Mesendoderm (in vitro differentiated cells): ENCODE results near the gene ZBED2.
A peak's percentile ranks its signal among the peaks of the same experiment; 100 is the strongest.

Experiments
- DNase-seq: peaks from one replicate; pipeline ENCODE4 v3.0.0; 2013
- H2AK5ac ChIP-seq: 2 replicates; pipeline ENCODE4 v1.6.1; 2013; ENCODE audit warnings: low read length, inconsistent platforms
- H2BK120ac ChIP-seq: 2 replicates; pipeline ENCODE4 v1.6.1; 2013; ENCODE audit warnings: low read depth, mild to moderate bottlenecking, low read length, moderate library complexity, mixed read lengths
- H2BK15ac ChIP-seq: replicated peaks from 2 replicates; pipeline ENCODE4 v1.6.1; 2013; ENCODE audit warnings: low read depth, mild to moderate bottlenecking, moderate library complexity
- H2BK5ac ChIP-seq: 2 replicates; pipeline ENCODE4 v1.6.1; 2013; ENCODE audit warnings: low read length, inconsistent platforms
- H3K18ac ChIP-seq: 2 replicates; pipeline ENCODE4 v1.6.1; 2013; ENCODE audit warnings: mild to moderate bottlenecking, low read length, mixed read lengths
- H3K23ac ChIP-seq: one replicate; pipeline ENCODE4 v1.6.1; 2013; ENCODE audit warnings: low read length
- H3K27ac ChIP-seq: 2 replicates; pipeline ENCODE4 v1.5.1; 2013; ENCODE audit warnings: low read depth, mild to moderate bottlenecking, inconsistent platforms, low read length, moderate library complexity
- H3K27me3 ChIP-seq: 2 replicates; pipeline ENCODE4 v1.6.1; 2013; ENCODE audit warnings: low read length, control low read depth, mild to moderate bottlenecking, inconsistent platforms; ENCODE audit not compliant: insufficient read depth, poor library complexity
- H3K36me3 ChIP-seq: 2 replicates; pipeline ENCODE4 v1.6.1; 2013; ENCODE audit warnings: low read length, inconsistent platforms; ENCODE audit not compliant: control insufficient read depth, insufficient read depth
- H3K4ac ChIP-seq: one replicate; pipeline ENCODE4 v1.6.1; 2013; ENCODE audit warnings: low read depth, mild to moderate bottlenecking, low read length, moderate library complexity
- H3K4me1 ChIP-seq: 2 replicates; pipeline ENCODE4 v1.6.1; 2013; ENCODE audit warnings: low read depth, low read length, inconsistent platforms; ENCODE audit not compliant: control insufficient read depth
- H3K4me2 ChIP-seq: 2 replicates; pipeline ENCODE4 v1.6.1; 2013; ENCODE audit warnings: low read length
- H3K4me3 ChIP-seq: 2 replicates; pipeline ENCODE4 v1.5.1; 2013; ENCODE audit warnings: mild to moderate bottlenecking, low read length
- H3K56ac ChIP-seq: one replicate; pipeline ENCODE4 v1.6.1; 2013; ENCODE audit warnings: low read length
- H3K79me1 ChIP-seq: 2 replicates; pipeline ENCODE4 v1.6.1; 2013; ENCODE audit warnings: low read length, inconsistent platforms
- H3K79me2 ChIP-seq: 2 replicates; pipeline ENCODE4 v1.6.1; 2013; ENCODE audit warnings: mild to moderate bottlenecking, low read length; ENCODE audit not compliant: control insufficient read depth, insufficient read depth
- H3K9ac ChIP-seq: 2 replicates; pipeline ENCODE4 v1.6.1; 2013; ENCODE audit warnings: low read length, inconsistent platforms
- H4K5ac ChIP-seq: one replicate; pipeline ENCODE4 v1.6.1; 2013; ENCODE audit warnings: low read length
- H4K8ac ChIP-seq: one replicate; pipeline ENCODE4 v1.6.1; 2013; ENCODE audit warnings: low read depth, mild to moderate bottlenecking, control low read depth, low read length, moderate library complexity
- WGBS: extraction: QIAGEN DNeasy Blood & Tissue Kit; methylation state at CpG from one replicate; pipeline ENCODE4 v1.1.7; 2013; ENCODE audit warnings: low lambda C conversion rate, missing lambda C conversion rate; ENCODE audit not compliant: insufficient coverage; ENCODE audit errors: extremely low coverage; 5-methylcytosine and 5-hydroxymethylcytosine counted together

Gene ZBED2

GRCh38 chr3:111593666-111594065 lies 1.5 kb downstream of the ZBED2 start:
- no peak overlapping the region for H3K4me2 ChIP-seq
- WGBS, result no CpG with 5 or more reads among the region's 9 CpGs
- no peak overlapping the region for H3K56ac ChIP-seq
- H2BK15ac ChIP-seq, result no peak overlapping the region
- no peaks in the 10 kb centered on the region for H3K36me3 ChIP-seq
- no peaks in the 10 kb centered on the region for H3K79me2 ChIP-seq
- no peak overlapping the region for H3K18ac ChIP-seq
- H2BK120ac ChIP-seq, result no peak overlapping the region
- no peak overlapping the region for H4K5ac ChIP-seq
- no peak overlapping the region for H3K9ac ChIP-seq
- H3K27ac ChIP-seq, result no peak overlapping the region
- no peak overlapping the region for H3K4me3 ChIP-seq
- H4K8ac ChIP-seq, result no peak overlapping the region
- no peak overlapping the region for H2BK5ac ChIP-seq
- DNase-seq, result no peak
- H3K23ac ChIP-seq, result no peak overlapping the region
- no peaks in the 10 kb centered on the region for H3K27me3 ChIP-seq
- no peak overlapping the region for H3K4ac ChIP-seq
- no peaks in the 10 kb centered on the region for H3K79me1 ChIP-seq
- no peaks in the 10 kb centered on the region for H3K4me1 ChIP-seq
- H2AK5ac ChIP-seq, result no peak overlapping the region

GRCh38 chr3:111592936-111593335 lies 2.2 kb downstream of the ZBED2 start:
- no peak overlapping the region for H4K5ac ChIP-seq
- H3K18ac ChIP-seq, result no peak overlapping the region
- DNase-seq, result no peak
- no peak overlapping the region for H3K9ac ChIP-seq
- no peak overlapping the region for H2BK5ac ChIP-seq
- H3K79me1 ChIP-seq, result no peaks in the 10 kb centered on the region
- no CpG with 5 or more reads among the region's 5 CpGs for WGBS
- no peak overlapping the region for H3K56ac ChIP-seq
- no peak overlapping the region for H3K27ac ChIP-seq
- no peaks in the 10 kb centered on the region for H3K79me2 ChIP-seq
- no peaks in the 10 kb centered on the region for H3K4me1 ChIP-seq
- no peak overlapping the region for H3K4me2 ChIP-seq
- H2BK15ac ChIP-seq, result no peak overlapping the region
- no peak overlapping the region for H4K8ac ChIP-seq
- no peak overlapping the region for H2BK120ac ChIP-seq
- H3K27me3 ChIP-seq, result no peaks in the 10 kb centered on the region
- no peak overlapping the region for H3K4ac ChIP-seq
- H2AK5ac ChIP-seq, result no peak overlapping the region
- H3K23ac ChIP-seq, result no peak overlapping the region
- H3K4me3 ChIP-seq, result no peak overlapping the region
- H3K36me3 ChIP-seq, result no peaks in the 10 kb centered on the region

DNA sequence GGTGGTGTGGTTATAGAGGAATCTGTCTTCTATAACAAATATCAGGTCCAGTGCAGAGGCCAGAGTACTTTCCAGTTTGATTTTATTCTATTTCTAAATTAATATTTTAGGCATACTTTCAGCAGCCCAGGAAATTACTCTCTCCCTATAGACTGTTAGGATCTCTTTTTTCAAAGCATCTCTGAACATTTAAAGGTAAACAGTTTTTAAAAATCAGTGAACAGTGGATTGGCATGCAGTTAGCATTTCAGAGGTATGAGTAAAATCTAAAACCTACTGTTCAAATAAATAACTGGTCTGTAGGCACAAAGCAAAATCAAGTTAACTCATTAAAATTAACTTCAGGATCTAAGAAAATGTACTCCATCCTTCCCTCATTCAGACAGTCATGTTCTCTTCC lies 3.0 kb downstream of the ZBED2 start:
- no peaks in the 10 kb centered on the region for H3K4me1 ChIP-seq
- no peak overlapping the region for H3K27ac ChIP-seq
- H4K5ac ChIP-seq, result no peak overlapping the region
- H3K18ac ChIP-seq, result no peak overlapping the region
- H3K56ac ChIP-seq, result no peak overlapping the region
- H3K27me3 ChIP-seq, result no peaks in the 10 kb centered on the region
- no peaks in the 10 kb centered on the region for H3K79me1 ChIP-seq
- no peak overlapping the region for H2BK15ac ChIP-seq
- no peak overlapping the region for H4K8ac ChIP-seq
- H3K4ac ChIP-seq, result no peak overlapping the region
- no peak overlapping the region for H2BK5ac ChIP-seq
- H3K9ac ChIP-seq, result no peak overlapping the region
- H3K4me3 ChIP-seq, result no peak overlapping the region
- H2BK120ac ChIP-seq, result no peak overlapping the region
- H3K79me2 ChIP-seq, result no peaks in the 10 kb centered on the region
- no peak for DNase-seq
- H3K4me2 ChIP-seq, result no peak overlapping the region
- H2AK5ac ChIP-seq, result no peak overlapping the region
- no peak overlapping the region for H3K23ac ChIP-seq
- H3K36me3 ChIP-seq, result no peaks in the 10 kb centered on the region

DNA sequence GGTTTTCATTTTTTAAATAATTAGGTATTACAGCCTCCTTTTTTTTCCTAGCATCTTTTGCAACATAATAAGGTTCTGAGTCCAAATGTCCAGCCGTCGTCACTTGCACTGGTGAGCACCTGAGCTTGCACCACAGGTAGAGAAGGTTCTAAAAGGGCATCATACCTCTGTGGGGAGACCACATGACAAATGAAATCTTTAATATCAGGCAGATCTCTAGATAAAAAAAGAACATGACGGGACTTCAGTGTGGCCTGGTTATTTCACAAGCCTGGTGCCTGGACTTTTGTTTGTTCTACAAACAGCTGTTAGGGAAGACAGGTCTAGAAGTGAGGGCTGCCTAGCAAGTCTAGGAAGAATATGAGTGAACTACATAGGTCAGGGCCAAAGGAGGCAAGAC lies 3.6 kb downstream of the ZBED2 start:
- Histone ChIP-seq H3K9ac (no peak overlapping the region), H4K5ac (no peak overlapping the region), H2BK120ac (no peak overlapping the region), H3K56ac (no peak overlapping the region), H2AK5ac (no peak overlapping the region), H3K18ac (no peak overlapping the region), H3K23ac (no peak overlapping the region), H3K36me3 (no peaks in the 10 kb centered on the region), H2BK15ac (no peak overlapping the region), H3K4me2 (no peak overlapping the region), H3K27ac (no peak overlapping the region), H4K8ac (no peak overlapping the region), H3K27me3 (no peaks in the 10 kb centered on the region), H3K4me1 (no peaks in the 10 kb centered on the region), H2BK5ac (no peak overlapping the region), H3K4me3 (no peak overlapping the region), H3K79me2 (no peaks in the 10 kb centered on the region), H3K79me1 (no peaks in the 10 kb centered on the region), H3K4ac (no peak overlapping the region)
- no peak for DNase-seq
- WGBS, result no CpG with 5 or more reads among the region's 3 CpGs

- Histone ChIP-seq H3K36me3 (no peaks in the 10 kb centered on the region), H3K4ac (no peak overlapping the region), H3K56ac (no peak overlapping the region), H4K8ac (no peak overlapping the region), H2AK5ac (no peak overlapping the region), H3K4me2 (no peak overlapping the region), H3K27ac (no peak overlapping the region), H4K5ac (no peak overlapping the region), H3K9ac (no peak overlapping the region), H3K4me1 (no peaks in the 10 kb centered on the region), H3K27me3 (no peaks in the 10 kb centered on the region), H2BK120ac (no peak overlapping the region), H3K79me1 (no peaks in the 10 kb centered on the region), H2BK5ac (no peak overlapping the region), H2BK15ac (no peak overlapping the region), H3K18ac (no peak overlapping the region), H3K4me3 (no peak overlapping the region), H3K79me2 (no peaks in the 10 kb centered on the region), H3K23ac (no peak overlapping the region)
- no CpG with 5 or more reads among the region's 1 CpG for WGBS
- DNase-seq, result peak; percentile 49
These were observed 5.0 kb downstream of the ZBED2 start for GRCh38 chr3:111590143-111590491.

GRCh38 chr3:111589303-111590142 lies 5.6 kb downstream of the ZBED2 start:
- H3K4ac ChIP-seq, result no peak overlapping the region
- no peak overlapping the region for H3K4me3 ChIP-seq
- no peak overlapping the region for H2BK15ac ChIP-seq
- no peak overlapping the region for H4K8ac ChIP-seq
- no peaks in the 10 kb centered on the region for H3K36me3 ChIP-seq
- H2AK5ac ChIP-seq, result no peak overlapping the region
- no peak overlapping the region for H2BK5ac ChIP-seq
- no peak overlapping the region for H3K9ac ChIP-seq
- H3K56ac ChIP-seq, result no peak overlapping the region
- no peaks in the 10 kb centered on the region for H3K79me1 ChIP-seq
- DNase-seq, result no peak
- H3K4me1 ChIP-seq, result no peaks in the 10 kb centered on the region
- no peaks in the 10 kb centered on the region for H3K27me3 ChIP-seq
- no peak overlapping the region for H3K23ac ChIP-seq
- H2BK120ac ChIP-seq, result no peak overlapping the region
- H3K79me2 ChIP-seq, result no peaks in the 10 kb centered on the region
- no peak overlapping the region for H3K4me2 ChIP-seq
- no peak overlapping the region for H3K18ac ChIP-seq
- H4K5ac ChIP-seq, result no peak overlapping the region
- no peak overlapping the region for H3K27ac ChIP-seq
- WGBS, result no CpG with 5 or more reads among the region's 2 CpGs
